ENCODE measurements around the gene HASPIN. TPM values are rescaled to one million over a fixed set of nuclear protein-coding genes. Genes with fewer than 3 reads are reported as not detected.

The HASPIN gene
- total and polyA plus RNA-seq, 10 donors = 0.74 to 4.7 (median 2.4) TPM

DNA sequence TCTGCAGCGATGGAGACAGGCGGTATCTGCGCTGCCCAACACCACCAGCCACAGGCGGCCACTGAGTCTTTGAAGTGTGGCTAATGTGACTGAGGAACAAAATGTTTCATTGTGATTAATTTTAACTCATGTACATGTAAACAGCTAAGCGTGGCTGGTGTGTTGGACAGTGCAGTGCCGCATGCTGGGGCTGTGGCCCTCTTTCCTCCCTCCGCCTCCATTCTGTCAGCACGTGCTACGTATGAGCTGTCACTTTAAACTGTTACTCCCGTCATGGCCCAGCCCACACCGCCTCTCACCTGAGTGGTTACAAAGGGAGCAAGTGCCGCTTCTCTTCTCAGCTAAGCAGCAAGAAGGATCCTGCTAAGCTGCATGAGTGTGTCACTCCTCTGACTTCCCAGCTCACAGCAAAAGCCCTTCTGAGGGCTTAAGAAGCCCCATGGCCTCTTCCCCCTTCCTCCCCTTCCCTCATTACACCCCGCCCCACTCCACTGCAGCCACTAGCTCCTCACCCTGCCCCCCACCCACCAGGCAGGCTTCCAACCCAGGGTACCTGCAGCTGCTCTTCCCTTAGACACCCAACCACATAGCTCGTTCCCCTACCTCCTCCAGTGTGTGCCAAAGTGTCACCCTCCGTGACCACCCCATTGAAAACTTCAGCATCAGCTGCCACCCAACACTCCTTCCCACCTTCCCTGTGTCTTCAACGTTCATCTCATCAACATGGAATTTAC lies 15.0 kb downstream of the HASPIN start:
- Histone ChIP-seq H3K4me3 (no peak overlapping the region), H3K27me3 (replicated peaks in 1 of 7) (no peaks in the 10 kb centered on the region), H3K27ac (peak overlapping the region in 5 of 8 donors; percentile 13 to 79 (median 71)), H3K4me1 (peaks cover 13 to 67% (median 34%) of the 10 kb centered on the region in 6 donors), H3K9me3 (no peaks in the 10 kb centered on the region), H3K36me3 (no peaks in the 10 kb centered on the region)
- intact Hi-C loops (cut with DNase I; ENCODE audit: low total_unique reads) = loop anchor here (5.0 to 10.0 kb wide), 2 partner anchors 54 to 89 kb away; no protein-coding TSS in a partner anchor
- 62 to 68% (median 66%) methylated on average over 16 of the region's 16 CpGs for WGBS, 5 donors
- peak in 1 of 3 donors; percentile 16 for TF ChIP-seq POLR2AphosphoS5 (IDR thresholded peaks at IDR 0.05)
- no peak for TF ChIP-seq POLR2A (IDR thresholded peaks at IDR 0.05)
- TF ChIP-seq, protein P1, sequence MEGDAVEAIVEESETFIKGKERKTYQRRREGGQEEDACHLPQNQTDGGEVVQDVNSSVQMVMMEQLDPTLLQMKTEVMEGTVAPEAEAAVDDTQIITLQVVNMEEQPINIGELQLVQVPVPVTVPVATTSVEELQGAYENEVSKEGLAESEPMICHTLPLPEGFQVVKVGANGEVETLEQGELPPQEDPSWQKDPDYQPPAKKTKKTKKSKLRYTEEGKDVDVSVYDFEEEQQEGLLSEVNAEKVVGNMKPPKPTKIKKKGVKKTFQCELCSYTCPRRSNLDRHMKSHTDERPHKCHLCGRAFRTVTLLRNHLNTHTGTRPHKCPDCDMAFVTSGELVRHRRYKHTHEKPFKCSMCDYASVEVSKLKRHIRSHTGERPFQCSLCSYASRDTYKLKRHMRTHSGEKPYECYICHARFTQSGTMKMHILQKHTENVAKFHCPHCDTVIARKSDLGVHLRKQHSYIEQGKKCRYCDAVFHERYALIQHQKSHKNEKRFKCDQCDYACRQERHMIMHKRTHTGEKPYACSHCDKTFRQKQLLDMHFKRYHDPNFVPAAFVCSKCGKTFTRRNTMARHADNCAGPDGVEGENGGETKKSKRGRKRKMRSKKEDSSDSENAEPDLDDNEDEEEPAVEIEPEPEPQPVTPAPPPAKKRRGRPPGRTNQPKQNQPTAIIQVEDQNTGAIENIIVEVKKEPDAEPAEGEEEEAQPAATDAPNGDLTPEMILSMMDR (IDR thresholded peaks at IDR 0.05 in 8 of 11, conservative IDR thresholded peaks at IDR 0.05 in 3 of 11) = no peak
- no peak for DNase-seq

DNA sequence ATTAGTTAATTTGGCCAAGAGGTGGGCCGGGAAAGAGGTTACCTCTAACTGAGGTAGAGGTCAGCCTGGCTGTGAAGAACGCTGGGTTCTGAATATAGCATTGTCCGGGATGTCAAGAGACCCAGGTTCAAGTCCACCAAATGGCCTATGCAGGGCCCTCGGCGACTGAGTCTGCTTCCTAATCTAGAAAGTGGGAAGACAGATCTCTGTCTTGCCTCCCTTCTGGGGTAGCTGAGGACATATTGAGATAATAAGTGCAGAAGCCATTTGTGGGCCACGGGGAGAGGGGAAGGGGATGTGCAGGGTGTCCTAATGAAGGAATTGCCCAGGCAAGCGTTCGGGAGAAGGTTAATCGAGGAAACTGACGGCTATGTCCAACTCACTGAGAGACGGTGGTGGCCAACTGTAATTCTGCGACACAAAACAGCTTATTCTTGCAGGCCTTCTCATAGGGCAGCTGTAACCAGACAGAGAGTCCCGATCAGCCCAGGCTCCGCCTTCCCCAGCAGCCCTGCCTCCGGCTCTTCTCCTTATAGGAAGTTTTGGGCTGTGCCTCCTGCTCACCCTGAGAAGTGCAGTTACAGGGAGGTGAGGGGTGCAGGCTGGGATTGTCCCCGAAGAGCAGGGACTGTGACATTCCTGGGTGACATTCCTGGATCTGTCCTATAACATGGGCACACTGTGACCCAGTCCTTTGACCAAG lies 15.9 kb downstream of the HASPIN start:
- Histone ChIP-seq H3K9me3 (no peaks in the 10 kb centered on the region), H3K27me3 (replicated peaks in 1 of 7) (no peaks in the 10 kb centered on the region), H3K27ac (peak overlapping the region in 4 of 8 donors; percentile 15 to 79 (median 72)), H3K4me3 (no peak overlapping the region), H3K36me3 (no peaks in the 10 kb centered on the region), H3K4me1 (peaks cover 13 to 64% (median 34%) of the 10 kb centered on the region in 6 donors)
- no peak for TF ChIP-seq POLR2AphosphoS5 (IDR thresholded peaks at IDR 0.05)
- TF ChIP-seq POLR2A (IDR thresholded peaks at IDR 0.05) = no peak
- TF ChIP-seq, protein P1 (IDR thresholded peaks at IDR 0.05 in 8 of 11, conservative IDR thresholded peaks at IDR 0.05 in 3 of 11) = no peak
- DNase-seq = no peak
- 87 to 91% (median 89%) methylated on average over 16 of the region's 16 CpGs for WGBS, 5 donors
- intact Hi-C loops (cut with DNase I; ENCODE audit: low total_unique reads) = loop anchor here (5.0 to 10.0 kb wide), 2 partner anchors 55 to 88 kb away; no protein-coding TSS in a partner anchor

DNA sequence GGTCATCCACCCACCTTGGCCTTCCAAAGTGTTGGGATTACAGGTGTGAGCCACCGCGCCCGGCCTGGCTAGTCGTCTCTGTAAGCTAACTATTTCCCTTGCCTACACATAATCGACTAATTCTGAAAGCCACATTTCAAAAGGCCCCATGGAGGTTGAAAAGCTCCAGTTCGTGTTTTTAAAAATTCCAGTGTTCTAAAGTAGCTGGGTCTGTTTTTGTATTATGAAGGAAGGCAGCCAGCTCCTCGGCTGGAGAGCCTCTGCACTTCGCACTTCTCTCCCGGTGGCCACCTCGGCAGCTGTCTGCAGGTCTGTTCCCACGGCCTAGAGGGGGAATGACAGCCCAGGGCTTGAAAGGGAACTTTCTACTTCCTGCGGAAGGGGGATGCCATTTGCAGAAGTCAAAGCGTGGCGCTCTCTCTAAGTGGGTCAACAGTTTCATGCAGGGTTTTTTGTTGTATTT lies 16.9 kb downstream of the HASPIN start:
- TF ChIP-seq, protein P1 (IDR thresholded peaks at IDR 0.05 in 8 of 11, conservative IDR thresholded peaks at IDR 0.05 in 3 of 11) = peak in 2 of 11 experiments; percentile 15 to 19
- TF ChIP-seq POLR2A (IDR thresholded peaks at IDR 0.05) (no peak), POLR2AphosphoS5 (IDR thresholded peaks at IDR 0.05) (peak in 2 of 3 donors; percentile 58 to 73)
- H3K27ac ChIP-seq = peak overlapping the region in 7 of 8 donors; percentile 32 to 79 (median 61)
- H3K36me3 ChIP-seq = no peaks in the 10 kb centered on the region
- H3K4me1 ChIP-seq = peaks cover 12 to 57% (median 34%) of the 10 kb centered on the region in 6 donors
- 33 to 44% (median 38%) methylated on average over 14 of the region's 14 CpGs for WGBS, 5 donors
- H3K9me3 ChIP-seq = no peaks in the 10 kb centered on the region
- DNase-seq = no peak
- intact Hi-C loops (cut with DNase I; ENCODE audit: low total_unique reads) = no loop called here
- H3K27me3 ChIP-seq (replicated peaks in 1 of 7) = no peaks in the 10 kb centered on the region
- no peak overlapping the region for H3K4me3 ChIP-seq

DNA sequence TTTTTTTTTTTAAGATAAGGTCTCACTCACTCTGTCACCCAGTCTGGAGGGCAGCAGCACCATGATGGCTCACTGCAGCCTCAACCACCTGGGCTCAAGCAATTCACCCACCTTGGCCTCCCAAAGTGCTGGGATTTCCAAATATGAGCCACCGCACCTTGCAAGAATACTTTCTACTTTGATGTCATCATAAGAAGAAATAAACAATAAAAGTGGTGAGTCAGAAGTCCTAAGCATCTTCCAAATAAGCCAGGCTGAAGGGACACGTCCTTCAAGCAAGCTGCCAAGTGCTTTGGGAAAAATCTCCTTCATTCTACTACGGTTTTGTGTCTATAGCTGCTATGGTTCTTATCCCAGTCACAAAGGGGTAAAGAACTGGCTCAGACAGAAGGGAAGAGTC lies 20.3 kb downstream of the HASPIN start:
- H3K27ac ChIP-seq = no peak overlapping the region
- H3K36me3 ChIP-seq = no peaks in the 10 kb centered on the region
- TF ChIP-seq, protein P1 (IDR thresholded peaks at IDR 0.05 in 8 of 11, conservative IDR thresholded peaks at IDR 0.05 in 3 of 11) = no peak
- TF ChIP-seq POLR2AphosphoS5 (IDR thresholded peaks at IDR 0.05) (no peak), POLR2A (IDR thresholded peaks at IDR 0.05) (no peak)
- H3K9me3 ChIP-seq = no peaks in the 10 kb centered on the region
- H3K4me3 ChIP-seq = no peak overlapping the region
- intact Hi-C loops (cut with DNase I; ENCODE audit: low total_unique reads) = no loop called here
- peaks cover under 1 to 26% (median 15%) of the 10 kb centered on the region in 6 donors for H3K4me1 ChIP-seq
- DNase-seq = no peak
- WGBS, 5 donors = 70 to 86% (median 84%) methylated on average over 3 of the region's 3 CpGs
- no peaks in the 10 kb centered on the region for H3K27me3 ChIP-seq (replicated peaks in 1 of 7)

All from spleen (tissue), 11 donors.